Endothelial cell of umbilical vein (primary cell): ENCODE results near the gene CACNA2D2. TPM values are rescaled to one million over a fixed set of nuclear protein-coding genes. Genes with fewer than 3 reads are reported as not detected.

Experiments used
- BruUV-seq: library from RNA; stranded (reverse); fragments of 400-500 nt; replicated peaks from 2 replicates; lab custom pipeline; 2021; lab: Mats Ljungman, UMichigan
- CTCF ChIA-PET: fragments of 300-600, 350-600 bp; sonication (Branson Sonifier 250); formaldehyde crosslinking; loops from one replicate; lab custom pipeline; 2021; ENCODE audit warnings: antibody characterized with exemption, inconsistent platforms; lab: Charles Lee
- POLR2A ChIA-PET: fragments of 300-600, 350-600 bp; sonication (Branson Sonifier 250); formaldehyde crosslinking; loops from one replicate; lab custom pipeline; 2021; ENCODE audit warnings: antibody characterized with exemption, inconsistent platforms; lab: Charles Lee
- DNase-seq: peaks from one replicate; pipeline ENCODE4 v3.0.0-alpha.2; 2011; ENCODE audit warnings: low read depth, low spot score
- FAIRE-seq: peaks from 2 replicates; lab custom pipeline; 2011; peaks lifted over from hg19 to GRCh38; lab: Jason Lieb, UNC
- H2AFZ ChIP-seq: 2 replicates; pipeline ENCODE4 v1.6.0; 2012; ENCODE audit warnings: low read depth, low read length, control low read depth, inconsistent platforms
- H3K27ac ChIP-seq: 2 replicates; pipeline ENCODE4 v1.5.1; 2011; ENCODE audit warnings: low read depth, mild to moderate bottlenecking, control low read depth, low read length, moderate library complexity; ENCODE audit not compliant: insufficient read depth
- H3K27me3 ChIP-seq, 2 experiments: 2 replicates each; pipeline versions ENCODE4 v1.6.0 to v1.6.1; 2011; ENCODE audit warnings: low read length in 2 of 2, mixed read lengths in 1 of 2; ENCODE audit not compliant: control insufficient read depth in 2 of 2, insufficient read depth in 2 of 2
- H3K36me3 ChIP-seq, 2 experiments: 2 replicates in 1 of 2; 3 replicates in 1 of 2; pipeline ENCODE4 v1.5.1; 2011; ENCODE audit warnings: low read length in 2 of 2, mild to moderate bottlenecking in 1 of 2, moderate library complexity in 1 of 2; ENCODE audit not compliant: control insufficient read depth in 2 of 2, insufficient read depth in 2 of 2; ENCODE audit errors: extremely low read depth in 1 of 2
- H3K4me1 ChIP-seq: 3 replicates; pipeline ENCODE4 v1.5.1; 2011; ENCODE audit warnings: mild to moderate bottlenecking, low read length; ENCODE audit not compliant: control insufficient read depth, insufficient read depth; ENCODE audit errors: extremely low read depth
- H3K4me2 ChIP-seq: 2 replicates; pipeline ENCODE4 v1.6.1; 2011; ENCODE audit warnings: low read length, control low read depth, mixed read lengths; ENCODE audit not compliant: insufficient read depth
- H3K4me3 ChIP-seq, 3 experiments: fragments of 200-600 bp in 1 of 3; sonication (generic), shearing (Covaris generic) in 1 of 3; replicated peaks in 1 of 3; 2 replicates each; pipeline ENCODE4 v1.5.1; 2011 to 2016; ENCODE audit warnings: control low read depth in 3 of 3, low read length in 3 of 3, mild to moderate bottlenecking in 2 of 3, inconsistent platforms in 1 of 3, low read depth in 1 of 3, moderate library complexity in 1 of 3; ENCODE audit not compliant: insufficient read depth in 1 of 3
- H3K79me2 ChIP-seq: 2 replicates; pipeline ENCODE4 v1.6.0; 2012; ENCODE audit warnings: low read length, inconsistent platforms; ENCODE audit not compliant: control insufficient read depth, insufficient read depth
- H3K9ac ChIP-seq: replicated peaks from 2 replicates; pipeline ENCODE3; 2011; ENCODE audit warnings: low read length, control low read depth; ENCODE audit not compliant: insufficient read depth; ENCODE audit errors: extremely low read depth
- H3K9me1 ChIP-seq: replicated peaks from 3 replicates; pipeline ENCODE4 v1.6.0; 2011; ENCODE audit warnings: mild to moderate bottlenecking, low read length; ENCODE audit not compliant: control insufficient read depth, insufficient read depth; ENCODE audit errors: extremely low read depth
- H3K9me3 ChIP-seq: replicated peaks from 2 replicates; pipeline ENCODE4 v1.5.1; 2012; ENCODE audit warnings: low read length, inconsistent platforms; ENCODE audit not compliant: control insufficient read depth, insufficient read depth
- H4K20me1 ChIP-seq: replicated peaks from 2 replicates; pipeline ENCODE3; 2011; ENCODE audit warnings: mild to moderate bottlenecking, low read length; ENCODE audit not compliant: control insufficient read depth, insufficient read depth; ENCODE audit errors: extremely low read depth
- CTCF ChIP-seq, 2 donors: IDR thresholded peaks; 1 replicate in 1 of 2; 2 replicates in 1 of 2; pipeline ENCODE4 v1.5.1; 2011; ENCODE audit warnings: low read length in 2 of 2, mild to moderate bottlenecking in 2 of 2, moderate library complexity in 2 of 2, control low read depth in 1 of 2, inconsistent platforms in 1 of 2, low read depth in 1 of 2; ENCODE audit not compliant: insufficient read depth in 1 of 2; ENCODE audit errors: extremely low read depth in 1 of 2
- EZH2 ChIP-seq: IDR thresholded peaks from 2 replicates; pipeline ENCODE4 v1.6.1; 2012; ENCODE audit warnings: borderline replicate concordance, low read depth, mild to moderate bottlenecking, moderate library complexity, low read length, inconsistent platforms; ENCODE audit not compliant: severe bottlenecking
- FOS ChIP-seq: IDR thresholded peaks from 2 replicates; pipeline ENCODE4 v1.6.1; 2011; ENCODE audit warnings: mild to moderate bottlenecking, low read length, moderate library complexity, borderline replicate concordance; ENCODE audit not compliant: insufficient read depth
- GATA2 ChIP-seq: IDR thresholded peaks from 2 replicates; pipeline ENCODE4 v1.7.0; 2011; ENCODE audit warnings: low read depth, mild to moderate bottlenecking, moderate library complexity, mixed read lengths, low read length; ENCODE audit not compliant: insufficient read length, insufficient read depth
- JUN ChIP-seq: IDR thresholded peaks from 2 replicates; pipeline ENCODE4 v1.6.1; 2011; ENCODE audit warnings: borderline replicate concordance, low read depth; ENCODE audit not compliant: insufficient read length, insufficient read depth
- MAX ChIP-seq: IDR thresholded peaks from 2 replicates; pipeline ENCODE4 v1.6.1; 2011; ENCODE audit not compliant: insufficient read depth, insufficient read length
- MYC ChIP-seq: IDR thresholded peaks from one replicate; pipeline ENCODE4 v1.6.1; 2011; ENCODE audit warnings: mild to moderate bottlenecking, low read depth, low read length
- POLR2A ChIP-seq: IDR thresholded peaks from 2 replicates; pipeline ENCODE4 v1.6.1; 2012; ENCODE audit warnings: low read depth, mild to moderate bottlenecking, control low read depth, low read length
- POLR2AphosphoS5 ChIP-seq: IDR thresholded peaks from 2 replicates; pipeline ENCODE4 v1.6.1; 2012; ENCODE audit warnings: low read depth, mild to moderate bottlenecking, control low read depth, low read length, moderate library complexity; ENCODE audit not compliant: insufficient read depth
- dilution Hi-C: fragments of 300-500 bp; cut with MboI; formaldehyde crosslinking; loops from one replicate; pipeline ENCODE4 v1.15.0; 2019; ENCODE audit warnings: low sequenced_read_pairs; ENCODE audit not compliant: extremely low pct_ligation_motif_present
- intact Hi-C: fragments of 100-400 bp; cut with micrococcal nuclease; formaldehyde crosslinking; loops from one replicate; pipeline ENCODE4 v1.10.0; 2022
- polyA plus RNA-seq, 4 experiments: library from polyadenylated mRNA; depleted of rRNA in 3 of 4; stranded (reverse) in 3 of 4; unstranded in 1 of 4; fragments of >200 nt; gene quantifications; 2 replicates each; pipeline versions ENCODE4 v1.2.1 to v1.2.3, GENCODE V29; 2011 to 2012; ENCODE audit warnings: missing spikeins in 1 of 4
- total RNA-seq: library from RNA; stranded (reverse); gene quantifications from 2 replicates; pipeline ENCODE4 v1.2.3, GENCODE V29; 2021

CACNA2D2 gene
- total and polyA plus RNA-seq, 2 donors (not counting 3 experiments of a cell fraction or from before 2014, with no cell fraction given) = 0.15 TPM; not detected in 1

GRCh38 chr3:50516440-50516871 lies 13.0 kb upstream of the CACNA2D2 start:
- peak overlapping the region; percentile 50 for H2AFZ ChIP-seq
- CTCF ChIA-PET = interaction anchor here (0.9 to 3.4 kb wide), 3 partner anchors 26 to 100 kb away, joined by 3 to 14 read pairs (median 4); no protein-coding TSS in a partner anchor
- H3K79me2 ChIP-seq = no peaks in the 10 kb centered on the region
- intact Hi-C loops (no loop called here), dilution Hi-C loops (no loop called here)
- no peak overlapping the region for H3K4me2 ChIP-seq
- no peaks in the 10 kb centered on the region for H3K36me3 ChIP-seq
- peaks cover 5% of the 10 kb centered on the region for H3K4me1 ChIP-seq
- TF ChIP-seq EZH2 = no peak
- TF ChIP-seq POLR2AphosphoS5 = no peak
- TF ChIP-seq FOS = no peak
- TF ChIP-seq GATA2 = no peak
- no peak overlapping the region for H3K9ac ChIP-seq
- no peaks in the 10 kb centered on the region for H4K20me1 ChIP-seq
- no peaks in the 10 kb centered on the region for H3K9me1 ChIP-seq
- POLR2A ChIA-PET = no interaction called here
- no peaks in the 10 kb centered on the region for H3K27me3 ChIP-seq
- no TSS peak for BruUV-seq
- FAIRE-seq (no peak), DNase-seq (no peak)
- H3K4me3 ChIP-seq = no peak overlapping the region
- no peaks in the 10 kb centered on the region for H3K9me3 ChIP-seq
- no peak overlapping the region for H3K27ac ChIP-seq

GRCh38 chr3:50515565-50516439 lies 12.4 kb upstream of the CACNA2D2 start:
- peak; percentile 74 for FAIRE-seq
- BruUV-seq = no TSS peak
- Histone ChIP-seq H3K27me3 (no peaks in the 10 kb centered on the region), H4K20me1 (no peaks in the 10 kb centered on the region), H3K79me2 (no peaks in the 10 kb centered on the region), H3K4me2 (no peak overlapping the region), H3K9ac (no peak overlapping the region), H3K36me3 (no peaks in the 10 kb centered on the region), H3K4me3 (no peak overlapping the region), H3K9me3 (no peaks in the 10 kb centered on the region), H3K27ac (no peak overlapping the region), H3K9me1 (no peaks in the 10 kb centered on the region), H3K4me1 (peaks cover 5% of the 10 kb centered on the region), H2AFZ (peak overlapping the region; percentile 50)
- intact Hi-C loops (no loop called here), dilution Hi-C loops (no loop called here)
- TF ChIP-seq EZH2 (no peak), JUN (no peak), POLR2AphosphoS5 (no peak), GATA2 (no peak), MAX (no peak), MYC (no peak), CTCF (IDR thresholded peaks at IDR 0.05; ENCODE audit: extremely low read depth in 1 of 2, insufficient read depth in 1 of 2, low read depth in 1 of 2, low read length in 2 of 2) (no peak), POLR2A (no peak), FOS (no peak)
- ChIA-PET POLR2A (no interaction called here), CTCF (interaction anchor here (0.9 to 3.4 kb wide), 3 partner anchors 26 to 100 kb away, joined by 3 to 14 read pairs (median 4); no protein-coding TSS in a partner anchor)
- DNase-seq = peak; percentile 28
